Measurements from ENCODE around the gene KRTAP9-3.
"Not testable (repeated sequence)": the region's sequence is repeated elsewhere in the genome, so short reads cannot be mapped to it uniquely, and the experiment has no call there.

The KRTAP9-3 gene

DNA sequence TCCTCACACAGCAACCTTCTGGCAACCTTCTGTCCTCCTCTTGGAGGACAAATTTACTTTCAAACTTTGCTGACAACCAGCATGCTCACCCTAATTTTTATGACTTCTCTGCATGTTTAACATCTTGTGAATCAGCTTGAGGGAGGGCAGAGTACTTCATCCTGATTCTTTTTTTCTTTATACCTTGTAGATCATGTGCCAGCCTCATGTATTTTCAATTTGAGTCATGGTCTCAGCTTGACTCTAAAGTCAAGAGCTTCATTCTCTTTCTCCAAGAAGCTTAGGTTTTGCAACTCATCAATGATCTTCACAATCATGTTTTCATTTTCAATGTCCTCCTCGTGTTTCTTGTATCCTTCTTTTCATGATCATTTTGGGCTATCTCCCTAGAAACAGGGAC is 39.6 kb downstream of the KRTAP9-3 start:
- DNase-seq (ENCODE audit: low read depth) = no peak
- TF ChIP-seq, protein P1, sequence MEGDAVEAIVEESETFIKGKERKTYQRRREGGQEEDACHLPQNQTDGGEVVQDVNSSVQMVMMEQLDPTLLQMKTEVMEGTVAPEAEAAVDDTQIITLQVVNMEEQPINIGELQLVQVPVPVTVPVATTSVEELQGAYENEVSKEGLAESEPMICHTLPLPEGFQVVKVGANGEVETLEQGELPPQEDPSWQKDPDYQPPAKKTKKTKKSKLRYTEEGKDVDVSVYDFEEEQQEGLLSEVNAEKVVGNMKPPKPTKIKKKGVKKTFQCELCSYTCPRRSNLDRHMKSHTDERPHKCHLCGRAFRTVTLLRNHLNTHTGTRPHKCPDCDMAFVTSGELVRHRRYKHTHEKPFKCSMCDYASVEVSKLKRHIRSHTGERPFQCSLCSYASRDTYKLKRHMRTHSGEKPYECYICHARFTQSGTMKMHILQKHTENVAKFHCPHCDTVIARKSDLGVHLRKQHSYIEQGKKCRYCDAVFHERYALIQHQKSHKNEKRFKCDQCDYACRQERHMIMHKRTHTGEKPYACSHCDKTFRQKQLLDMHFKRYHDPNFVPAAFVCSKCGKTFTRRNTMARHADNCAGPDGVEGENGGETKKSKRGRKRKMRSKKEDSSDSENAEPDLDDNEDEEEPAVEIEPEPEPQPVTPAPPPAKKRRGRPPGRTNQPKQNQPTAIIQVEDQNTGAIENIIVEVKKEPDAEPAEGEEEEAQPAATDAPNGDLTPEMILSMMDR (conservative IDR thresholded peaks at IDR 0.05; ENCODE audit: control insufficient read depth, insufficient read depth, low read depth, low read length) = no peak
- H3K4me3 ChIP-seq (ENCODE audit: control insufficient read depth, low read depth, low read length) = no peak overlapping the region

DNA sequence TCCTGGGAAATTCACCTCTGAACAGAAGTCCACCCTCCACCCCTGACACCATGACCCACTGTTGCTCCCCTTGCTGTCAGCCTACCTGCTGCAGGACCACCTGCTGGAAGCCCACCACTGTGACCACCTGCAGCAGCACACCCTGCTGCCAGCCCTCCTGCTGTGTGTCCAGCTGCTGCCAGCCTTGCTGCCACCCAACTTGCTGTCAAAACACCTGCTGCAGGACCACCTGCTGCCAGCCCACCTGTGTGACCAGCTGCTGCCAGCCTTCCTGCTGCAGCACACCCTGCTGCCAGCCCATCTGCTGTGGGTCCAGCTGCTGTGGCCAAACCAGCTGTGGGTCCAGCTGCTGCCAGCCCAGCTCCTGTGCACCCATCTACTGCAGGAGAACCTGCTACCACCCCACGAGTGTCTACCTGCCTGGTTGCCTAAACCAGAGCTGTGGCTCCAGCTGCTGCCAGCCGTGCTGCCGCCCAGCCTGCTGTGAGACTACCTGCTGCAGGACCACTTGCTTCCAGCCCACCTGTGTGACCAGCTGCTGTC is 43.5 kb downstream of the KRTAP9-3 start, which contains the start of gene KRTAP9-7:
Gene KRTAP9-7 (plus strand): TSS at position 51 of the 543 bp plus-strand sequence. CDS start 0 bp downstream, at position 51.
- H3K4me3 ChIP-seq (ENCODE audit: control insufficient read depth, low read depth, low read length); DNase-seq (ENCODE audit: low read depth): not testable (repeated sequence)

DNA sequence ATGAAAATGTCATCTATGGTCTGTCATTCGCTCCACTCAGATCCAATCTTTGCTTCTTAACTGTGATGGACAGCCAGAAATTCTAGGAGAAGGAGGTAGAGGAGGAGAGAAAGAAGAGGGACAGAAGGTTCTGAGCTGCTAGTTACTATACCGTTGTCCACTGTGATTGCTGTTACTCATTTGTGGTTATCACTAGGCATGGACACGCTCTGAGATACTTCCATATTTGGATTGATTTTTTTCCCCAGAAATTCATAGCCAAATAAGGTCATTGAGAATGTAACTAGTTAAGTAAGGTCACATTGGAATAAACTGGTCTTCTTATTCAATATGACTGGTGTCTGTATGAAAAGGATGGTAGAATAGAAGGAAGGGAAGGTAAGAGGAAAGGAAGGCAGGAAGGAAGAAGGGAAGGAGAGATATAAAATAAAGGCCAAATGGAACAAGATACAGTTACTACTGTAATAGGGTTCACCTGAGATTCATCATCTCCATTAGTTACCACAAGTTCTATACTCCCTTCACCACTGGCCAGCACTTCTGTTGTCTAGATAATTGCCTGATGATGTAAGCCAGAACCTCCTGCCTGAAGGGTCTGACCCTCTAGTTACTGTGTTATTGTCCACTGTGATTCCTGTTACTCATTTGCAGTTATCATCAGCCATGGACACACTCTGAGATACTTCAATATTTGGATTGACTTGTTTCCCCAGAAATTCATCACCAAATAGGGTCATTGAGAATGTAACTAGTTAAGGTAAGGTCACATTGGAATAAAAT is 46.1 kb downstream of the KRTAP9-3 start:
- DNase-seq (ENCODE audit: low read depth) = no peak
- TF ChIP-seq, protein P1 (conservative IDR thresholded peaks at IDR 0.05; ENCODE audit: control insufficient read depth, insufficient read depth, low read depth, low read length) = no peak
- H3K4me3 ChIP-seq (ENCODE audit: control insufficient read depth, low read depth, low read length) = no peak overlapping the region
